Prostate gland (tissue), 2 donors: ENCODE data around the gene HSPB6. TPM values are rescaled to one million over a fixed set of nuclear protein-coding genes. Genes with fewer than 3 reads are reported as not detected.

ENCODE experiments used
- DNase-seq: peaks from one replicate; pipeline ENCODE4 v3.0.0-alpha.2; 2019; ENCODE audit warnings: low spot score
- H3K27ac ChIP-seq, 2 donors: fragments of 200-600 bp; sonication (generic); 2 replicates each; pipeline ENCODE4 v1.5.1; 2017 to 2019
- H3K27me3 ChIP-seq: fragments of 200-600 bp; sonication (generic); replicated peaks from 2 replicates; pipeline ENCODE4 v1.5.1; 2019; ENCODE audit not compliant: insufficient read depth
- H3K36me3 ChIP-seq, 2 donors: fragments of 200-600 bp; sonication (generic); 1 replicate in 1 of 2; 2 replicates in 1 of 2; pipeline versions ENCODE4 v1.5.1 to v1.8.1; 2017 to 2019
- H3K4me1 ChIP-seq: fragments of 200-600 bp; sonication (generic); replicated peaks from 2 replicates; pipeline ENCODE4 v1.5.1; 2019
- H3K4me3 ChIP-seq, 2 donors: fragments of 200-600 bp; sonication (generic); 2 replicates each; pipeline ENCODE4 v1.5.1; 2017 to 2019
- H3K9me3 ChIP-seq: fragments of 200-600 bp; sonication (generic); 2 replicates; pipeline ENCODE4 v1.5.1; 2017
- POLR2A ChIP-seq: fragments of 450-650 bp; IDR thresholded peaks from one replicate; pipeline ENCODE4 v1.6.1; 2016; ENCODE audit warnings: antibody characterized with exemption, mild to moderate bottlenecking
- POLR2AphosphoS5 ChIP-seq: sonication (generic); formaldehyde crosslinking; IDR thresholded peaks from one replicate; pipeline ENCODE4 v1.6.1; 2017; ENCODE audit warnings: antibody characterized with exemption
- WGBS: methylation state at CpG from one replicate; pipeline ENCODE4 v1.1.5; 2018; 5-methylcytosine and 5-hydroxymethylcytosine counted together
- intact Hi-C: fragments of 100-400 bp; cut with DNase I; formaldehyde crosslinking; loops from one replicate; pipeline ENCODE4 v1.14.2; 2022
- total RNA-seq, 2 donors: library from RNA; depleted of rRNA; stranded (reverse); fragments of >200 nt; gene quantifications; one replicate each; pipeline ENCODE4 v1.1.0, GENCODE V29; 2016
- TF ChIP-seq, protein P1 (sequence below), 4 experiments: fragments of 200-600 bp in 2 of 4; fragments of 450-650 bp in 2 of 4; sonication (generic) in 2 of 4; IDR thresholded peaks; 1 replicate in 3 of 4; 2 replicates in 1 of 4; pipeline ENCODE4 v1.5.1; 2016 to 2019; ENCODE audit warnings: antibody characterized with exemption in 4 of 4, mild to moderate bottlenecking in 2 of 4, moderate library complexity in 2 of 4

HSPB6 gene
- total RNA-seq, 2 donors from 2014 or later: 32.2 to 78.5 TPM

DNA sequence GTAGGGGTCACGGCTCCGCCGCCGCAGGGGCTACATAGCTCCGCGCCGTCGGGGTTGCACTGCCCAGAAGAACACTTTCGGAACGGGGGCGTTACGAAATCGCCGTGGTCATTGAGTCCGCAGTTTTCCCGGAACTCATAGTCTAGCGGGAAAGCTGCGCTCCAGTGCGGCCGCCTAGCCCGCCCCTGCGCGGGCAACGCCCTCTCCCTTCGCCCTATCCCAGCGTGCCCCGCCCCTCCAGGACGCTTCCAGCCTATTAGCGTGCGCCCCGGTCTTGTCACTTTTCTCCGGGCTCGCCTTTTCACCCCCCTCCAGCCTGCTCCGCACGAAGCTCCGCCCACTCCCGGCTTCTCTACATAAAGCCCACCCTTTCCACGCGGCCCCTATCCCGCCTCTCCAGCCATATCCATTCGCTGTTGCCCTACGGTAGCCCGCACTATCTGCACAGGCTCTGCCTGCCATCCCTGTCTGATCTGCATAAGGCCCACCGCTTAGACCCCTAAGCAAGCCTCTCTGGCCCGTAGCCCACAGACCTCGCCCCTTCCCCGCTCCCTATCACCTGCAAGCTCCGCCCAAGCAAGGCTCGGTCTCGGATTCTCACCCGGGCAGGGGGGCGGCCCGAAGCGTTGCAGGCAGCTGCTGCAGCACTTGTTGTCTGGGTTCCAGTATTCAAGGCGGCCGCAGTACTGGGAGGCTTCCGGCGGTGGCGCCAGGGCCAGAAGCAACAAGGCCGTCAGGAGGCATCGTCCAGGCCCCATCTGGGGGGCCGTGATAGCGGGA, 16.2 kb downstream of the HSPB6 start:
- intact Hi-C loops: loop anchor here (5.0 to 10.0 kb wide), 2 partner anchors 192 to 474 kb away; partner anchors contain the start of genes ZNF146 and ZNF565
- peak overlapping the region; percentile 39 to 54 for H3K4me3 ChIP-seq
- peak; percentile 97 for DNase-seq
- H3K27me3 ChIP-seq: no peaks in the 10 kb centered on the region
- WGBS: under 1% methylated on average over 60 of the region's 63 CpGs
- no peaks in the 10 kb centered on the region for H3K9me3 ChIP-seq
- peak overlapping the region; percentile 68 to 72 for H3K27ac ChIP-seq
- peak; percentile 86 for TF ChIP-seq POLR2AphosphoS5
- TF ChIP-seq, protein P1, sequence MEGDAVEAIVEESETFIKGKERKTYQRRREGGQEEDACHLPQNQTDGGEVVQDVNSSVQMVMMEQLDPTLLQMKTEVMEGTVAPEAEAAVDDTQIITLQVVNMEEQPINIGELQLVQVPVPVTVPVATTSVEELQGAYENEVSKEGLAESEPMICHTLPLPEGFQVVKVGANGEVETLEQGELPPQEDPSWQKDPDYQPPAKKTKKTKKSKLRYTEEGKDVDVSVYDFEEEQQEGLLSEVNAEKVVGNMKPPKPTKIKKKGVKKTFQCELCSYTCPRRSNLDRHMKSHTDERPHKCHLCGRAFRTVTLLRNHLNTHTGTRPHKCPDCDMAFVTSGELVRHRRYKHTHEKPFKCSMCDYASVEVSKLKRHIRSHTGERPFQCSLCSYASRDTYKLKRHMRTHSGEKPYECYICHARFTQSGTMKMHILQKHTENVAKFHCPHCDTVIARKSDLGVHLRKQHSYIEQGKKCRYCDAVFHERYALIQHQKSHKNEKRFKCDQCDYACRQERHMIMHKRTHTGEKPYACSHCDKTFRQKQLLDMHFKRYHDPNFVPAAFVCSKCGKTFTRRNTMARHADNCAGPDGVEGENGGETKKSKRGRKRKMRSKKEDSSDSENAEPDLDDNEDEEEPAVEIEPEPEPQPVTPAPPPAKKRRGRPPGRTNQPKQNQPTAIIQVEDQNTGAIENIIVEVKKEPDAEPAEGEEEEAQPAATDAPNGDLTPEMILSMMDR (IDR thresholded peaks at IDR 0.05): no peak
- peak; percentile 19 for TF ChIP-seq POLR2A
- H3K4me1 ChIP-seq: peaks cover 3% of the 10 kb centered on the region
- H3K36me3 ChIP-seq: peaks cover 8 to 16% of the 10 kb centered on the region in 2 donors

DNA sequence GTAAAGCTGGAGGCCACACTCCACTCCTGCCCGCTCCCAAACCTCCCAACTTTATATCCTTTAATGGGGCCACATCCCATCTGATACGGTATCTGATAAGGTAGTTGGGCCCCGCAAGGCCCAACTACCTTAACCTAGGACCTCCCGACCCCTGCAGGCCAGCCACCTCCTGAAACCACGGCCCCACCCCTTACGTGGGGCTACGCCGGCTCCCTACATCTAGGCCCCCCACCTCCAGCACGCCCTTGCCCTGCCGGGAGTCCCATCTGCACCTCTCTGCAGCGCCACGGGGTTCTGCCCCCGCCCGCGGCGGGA, 16.8 kb downstream of the HSPB6 start:
- TF ChIP-seq, protein P1 (IDR thresholded peaks at IDR 0.05): no peak
- TF ChIP-seq POLR2AphosphoS5: no peak
- no peak for TF ChIP-seq POLR2A
- Histone ChIP-seq H3K9me3 (no peaks in the 10 kb centered on the region), H3K4me3 (peak overlapping the region; percentile 39 to 54), H3K27me3 (no peaks in the 10 kb centered on the region), H3K27ac (peak overlapping the region; percentile 40 to 68), H3K36me3 (peaks cover 8 to 16% of the 10 kb centered on the region in 2 donors), H3K4me1 (peaks cover 3% of the 10 kb centered on the region)
- intact Hi-C loops: loop anchor here (5.0 to 10.0 kb wide), 2 partner anchors 192 to 475 kb away; partner anchors contain the start of genes ZNF146 and ZNF565
- no peak for DNase-seq
- WGBS: 2% methylated on average over 16 of the region's 16 CpGs

DNA sequence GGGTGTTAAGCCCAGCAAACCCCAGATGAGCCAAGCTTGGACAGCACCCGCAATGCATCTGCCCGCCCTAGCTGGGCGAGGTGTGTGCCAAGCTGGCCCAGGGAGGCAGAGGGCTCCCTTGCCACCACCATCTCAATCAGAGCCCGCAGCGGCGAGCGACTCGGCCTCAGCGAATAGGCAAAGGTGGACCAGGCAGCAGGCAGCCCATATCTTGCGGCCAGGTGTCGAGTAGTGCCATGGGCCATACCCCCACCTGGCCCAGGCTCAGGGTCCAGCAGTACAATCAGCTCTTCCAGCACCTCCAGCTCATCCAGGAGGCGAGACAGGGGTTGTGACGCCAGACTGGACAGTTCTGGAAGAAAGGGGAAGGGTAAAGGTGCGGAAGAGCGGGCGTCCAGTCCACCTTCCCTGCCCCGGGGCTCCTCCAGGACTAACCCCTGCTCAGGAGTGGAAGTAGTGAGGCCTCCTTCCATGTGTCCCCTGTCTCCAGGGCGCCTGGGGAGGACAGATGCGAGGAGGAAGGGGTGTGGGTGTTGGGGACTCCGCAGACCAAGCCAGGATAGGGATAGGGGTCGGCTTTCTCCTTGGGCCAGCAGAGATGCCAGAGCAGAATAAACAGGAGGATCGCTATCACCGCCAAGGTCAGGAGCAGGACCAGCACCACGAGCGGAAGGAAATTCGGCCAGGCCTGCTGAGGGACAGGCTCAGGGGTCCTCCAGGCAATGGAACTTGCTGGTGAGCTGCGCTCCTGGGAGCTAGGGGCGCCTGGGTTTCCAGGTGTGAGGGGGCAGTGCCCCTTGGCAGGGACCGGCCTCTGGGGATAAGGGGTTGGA, 17.3 kb downstream of the HSPB6 start:
- H3K27me3 ChIP-seq: no peaks in the 10 kb centered on the region
- peaks cover 3% of the 10 kb centered on the region for H3K4me1 ChIP-seq
- no peaks in the 10 kb centered on the region for H3K9me3 ChIP-seq
- WGBS: 73% methylated on average over 29 of the region's 29 CpGs
- intact Hi-C loops: loop anchor here (5.0 to 10.0 kb wide), 2 partner anchors 193 to 475 kb away; partner anchors contain the start of genes ZNF146 and ZNF565
- H3K27ac ChIP-seq: peak overlapping the region; percentile 40 to 68
- no peak for DNase-seq
- H3K36me3 ChIP-seq: peaks cover 8 to 16% of the 10 kb centered on the region in 2 donors
- peak overlapping the region; percentile 39 to 54 for H3K4me3 ChIP-seq
- TF ChIP-seq POLR2A (no peak), POLR2AphosphoS5 (no peak)
- TF ChIP-seq, protein P1 (IDR thresholded peaks at IDR 0.05): no peak

DNA sequence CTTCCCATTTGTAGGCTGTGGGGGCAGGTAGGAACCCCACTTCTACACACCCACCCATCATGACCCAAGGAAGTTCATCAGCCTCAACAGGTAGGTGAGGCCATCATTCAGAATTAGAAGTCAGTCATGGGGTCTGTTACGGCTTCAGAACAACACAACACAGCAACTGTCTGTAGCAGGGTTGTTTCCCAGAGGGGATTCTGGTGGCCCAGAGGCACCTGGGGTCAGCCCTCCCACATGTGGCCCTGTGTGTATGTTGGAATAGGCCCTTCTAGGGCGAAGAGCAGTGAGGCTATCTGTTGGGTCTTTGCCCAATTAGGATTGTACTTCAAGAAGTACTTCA, 18.0 kb downstream of the HSPB6 start:
- Histone ChIP-seq H3K36me3 (peaks cover 8 to 16% of the 10 kb centered on the region in 2 donors), H3K9me3 (no peaks in the 10 kb centered on the region), H3K27ac (no peak overlapping the region), H3K4me1 (peaks cover 3% of the 10 kb centered on the region), H3K27me3 (no peaks in the 10 kb centered on the region), H3K4me3 (no peak overlapping the region)
- TF ChIP-seq POLR2AphosphoS5 (no peak), POLR2A (no peak)
- TF ChIP-seq, protein P1 (IDR thresholded peaks at IDR 0.05): no peak
- DNase-seq: no peak
- intact Hi-C loops: no loop called here
- WGBS: 89% methylated on average over 2 of the region's 2 CpGs
